NB4 (cell line): ENCODE results near the gene VEZF1.

Experiments
- CTCF ChIP-seq: IDR thresholded peaks from one replicate; pipeline ENCODE4 v1.5.1; 2012; ENCODE audit warnings: low read depth, low read length
- POLR2A ChIP-seq: IDR thresholded peaks from 2 replicates; pipeline ENCODE4 v1.6.1; 2011; ENCODE audit warnings: mild to moderate bottlenecking; ENCODE audit not compliant: insufficient read length; ENCODE audit errors: extremely low read depth

DNA sequence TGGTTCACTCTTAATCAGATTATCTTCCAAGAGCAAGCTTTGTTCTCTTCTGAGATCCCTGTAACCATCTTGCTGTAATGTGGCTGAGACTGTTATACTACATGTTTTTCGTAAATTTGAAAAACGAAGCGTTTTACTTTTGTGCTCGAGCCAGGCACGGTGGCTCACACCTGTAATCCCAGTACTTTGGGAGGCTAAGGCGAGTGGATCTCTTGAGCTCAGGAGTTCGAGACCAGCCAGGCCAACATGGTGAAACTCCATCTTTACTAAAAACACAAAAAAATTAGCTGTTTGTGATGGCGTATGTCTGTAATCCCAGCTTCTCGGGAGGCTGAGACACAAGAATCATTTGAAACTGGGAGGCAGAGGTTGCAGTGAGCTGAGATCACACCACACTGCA, 40.7 kb downstream of the VEZF1 start:
- TF ChIP-seq CTCF (no peak), POLR2A (no peak)
